Mesenchymal stem cell (in vitro differentiated cells and primary cell): ENCODE measurements around the gene SCNN1A.

Experiments
- DNase-seq: peaks from one replicate; pipeline ENCODE4 v3.0.0-alpha.2; 2013
- H2AFZ ChIP-seq: one replicate; pipeline ENCODE4 v1.6.1; 2013; ENCODE audit warnings: low read depth, mild to moderate bottlenecking, control low read depth, inconsistent platforms, low read length, moderate library complexity
- H2AK5ac ChIP-seq: 2 replicates; pipeline ENCODE4 v1.6.1; 2013; ENCODE audit warnings: low read length, moderate library complexity, mild to moderate bottlenecking, inconsistent platforms; ENCODE audit not compliant: severe bottlenecking
- H2BK120ac ChIP-seq: one replicate; pipeline ENCODE4 v1.6.1; 2013; ENCODE audit warnings: low read depth, mild to moderate bottlenecking, inconsistent platforms, low read length, moderate library complexity
- H2BK12ac ChIP-seq, 2 experiments: one replicate each; pipeline ENCODE4 v1.6.1; 2013; ENCODE audit warnings: inconsistent platforms in 2 of 2, low read length in 2 of 2, mild to moderate bottlenecking in 2 of 2, moderate library complexity in 2 of 2, control low read depth in 1 of 2
- H2BK15ac ChIP-seq: one replicate; pipeline ENCODE4 v1.6.1; 2013; ENCODE audit warnings: mild to moderate bottlenecking, low read depth, inconsistent platforms; ENCODE audit not compliant: poor library complexity, severe bottlenecking
- H2BK5ac ChIP-seq: 2 replicates; pipeline ENCODE4 v1.6.1; 2013; ENCODE audit warnings: low read depth, mild to moderate bottlenecking, low read length, control low read depth, inconsistent platforms; ENCODE audit not compliant: poor library complexity, severe bottlenecking
- H3K14ac ChIP-seq, 2 experiments: one replicate each; pipeline ENCODE4 v1.6.1; 2013; ENCODE audit warnings: inconsistent platforms in 2 of 2, low read length in 2 of 2, control low read depth in 1 of 2, mild to moderate bottlenecking in 1 of 2, moderate library complexity in 1 of 2
- H3K18ac ChIP-seq, 2 experiments: one replicate each; pipeline ENCODE4 v1.6.1; 2013; ENCODE audit warnings: inconsistent platforms in 2 of 2, low read length in 2 of 2, control low read depth in 1 of 2, low read depth in 1 of 2, mild to moderate bottlenecking in 1 of 2
- H3K23ac ChIP-seq, 2 experiments: one replicate each; pipeline ENCODE4 v1.6.1; 2013; ENCODE audit warnings: inconsistent platforms in 2 of 2, low read length in 2 of 2, mild to moderate bottlenecking in 2 of 2, moderate library complexity in 2 of 2, control low read depth in 1 of 2
- H3K27ac ChIP-seq: 2 replicates; pipeline ENCODE4 v1.5.1; 2013; ENCODE audit warnings: mild to moderate bottlenecking, moderate library complexity, low read length, control low read depth, inconsistent platforms; ENCODE audit not compliant: poor library complexity, severe bottlenecking
- H3K27me3 ChIP-seq, 2 experiments: 2 replicates each; pipeline versions ENCODE4 v1.6.1 to v1.7.0; 2013; ENCODE audit warnings: low read length in 2 of 2, mild to moderate bottlenecking in 2 of 2, moderate library complexity in 2 of 2, control low read depth in 1 of 2, inconsistent platforms in 1 of 2; ENCODE audit not compliant: control insufficient read depth in 1 of 2, insufficient read depth in 1 of 2
- H3K36me3 ChIP-seq, 2 experiments: 2 replicates each; pipeline versions ENCODE4 v1.6.1 to v1.7.0; 2013; ENCODE audit warnings: low read length in 2 of 2, control low read depth in 1 of 2, inconsistent platforms in 1 of 2, low read depth in 1 of 2, mild to moderate bottlenecking in 1 of 2; ENCODE audit not compliant: insufficient read depth in 2 of 2, control insufficient read depth in 1 of 2
- H3K4ac ChIP-seq, 2 experiments: one replicate each; pipeline ENCODE4 v1.6.1; 2013; ENCODE audit warnings: inconsistent platforms in 2 of 2, low read length in 2 of 2, mild to moderate bottlenecking in 2 of 2, moderate library complexity in 2 of 2, control low read depth in 1 of 2, low read depth in 1 of 2
- H3K4me1 ChIP-seq: 2 replicates; pipeline ENCODE4 v1.6.1; 2013; ENCODE audit warnings: low read depth, low read length, control low read depth; ENCODE audit not compliant: control insufficient read depth, insufficient read depth
- H3K4me2 ChIP-seq: 2 replicates; pipeline ENCODE4 v1.6.1; 2013; ENCODE audit warnings: low read length, mild to moderate bottlenecking, inconsistent platforms; ENCODE audit not compliant: poor library complexity, severe bottlenecking
- H3K4me3 ChIP-seq, 2 experiments: 2 replicates each; pipeline versions ENCODE4 v1.5.1 to v1.7.0; 2013; ENCODE audit warnings: low read length in 2 of 2, mild to moderate bottlenecking in 2 of 2, control low read depth in 1 of 2, low read depth in 1 of 2; ENCODE audit not compliant: insufficient read depth in 1 of 2
- H3K79me1 ChIP-seq: replicated peaks from 2 replicates; pipeline ENCODE4 v1.6.1; 2013; ENCODE audit warnings: mild to moderate bottlenecking, control low read depth, low read length, inconsistent platforms; ENCODE audit not compliant: poor library complexity, severe bottlenecking
- H3K9ac ChIP-seq: 2 replicates; pipeline ENCODE4 v1.7.0; 2013; ENCODE audit warnings: mild to moderate bottlenecking, low read length, moderate library complexity
- H3K9me3 ChIP-seq: 2 replicates; pipeline ENCODE4 v1.7.0; 2013; ENCODE audit warnings: mild to moderate bottlenecking, low read length; ENCODE audit not compliant: control insufficient read depth
- H4K8ac ChIP-seq: one replicate; pipeline ENCODE4 v1.6.1; 2013; ENCODE audit warnings: inconsistent platforms, mild to moderate bottlenecking, low read length, moderate library complexity
- H4K91ac ChIP-seq: one replicate; pipeline ENCODE4 v1.6.1; 2013; ENCODE audit warnings: mild to moderate bottlenecking, low read length, inconsistent platforms
- WGBS: methylation state at CpG from one replicate; pipeline ENCODE4 v1.1.7; 2013; ENCODE audit warnings: mixed read lengths; 5-methylcytosine and 5-hydroxymethylcytosine counted together

The SCNN1A gene

GRCh38 chr12:6360578-6361490 is 14.5 kb downstream of the SCNN1A start:
- Histone ChIP-seq H2AK5ac (no peak overlapping the region), H3K14ac (no peak overlapping the region), H2BK120ac (no peak overlapping the region), H3K18ac (no peak overlapping the region), H2BK12ac (no peak overlapping the region), H3K9me3 (no peaks in the 10 kb centered on the region), H3K4me2 (no peak overlapping the region), H3K4ac (no peak overlapping the region), H2BK5ac (no peak overlapping the region), H3K4me3 (no peak overlapping the region), H3K79me1 (no peaks in the 10 kb centered on the region), H3K36me3 (no peaks in the 10 kb centered on the region), H3K27me3 (peaks cover 0 to 10% of the 10 kb centered on the region in 2 experiments), H3K9ac (no peak overlapping the region), H3K27ac (no peak overlapping the region), H3K23ac (no peak overlapping the region), H4K8ac (no peak overlapping the region), H2BK15ac (no peak overlapping the region), H4K91ac (no peak overlapping the region), H2AFZ (no peak overlapping the region), H3K4me1 (peaks cover 20% of the 10 kb centered on the region)
- WGBS: 90% methylated on average over 7 of the region's 11 CpGs
- no peak for DNase-seq

- no peak overlapping the region for H2AFZ ChIP-seq
- no peak overlapping the region for H3K4ac ChIP-seq
- H3K36me3 ChIP-seq: no peaks in the 10 kb centered on the region
- H3K4me2 ChIP-seq: no peak overlapping the region
- no peak overlapping the region for H3K18ac ChIP-seq
- WGBS: 96% methylated on average over 6 of the region's 7 CpGs
- no peak overlapping the region for H2BK12ac ChIP-seq
- H3K4me1 ChIP-seq: peaks cover 20% of the 10 kb centered on the region
- no peak overlapping the region for H4K8ac ChIP-seq
- H2BK120ac ChIP-seq: no peak overlapping the region
- no peak overlapping the region for H2AK5ac ChIP-seq
- peaks cover 0 to 12% of the 10 kb centered on the region in 2 experiments for H3K27me3 ChIP-seq
- no peaks in the 10 kb centered on the region for H3K79me1 ChIP-seq
- no peak overlapping the region for H3K27ac ChIP-seq
- no peak for DNase-seq
- H4K91ac ChIP-seq: no peak overlapping the region
- H3K14ac ChIP-seq: no peak overlapping the region
- no peaks in the 10 kb centered on the region for H3K9me3 ChIP-seq
- H2BK15ac ChIP-seq: no peak overlapping the region
- H3K9ac ChIP-seq: no peak overlapping the region
- H3K4me3 ChIP-seq: no peak overlapping the region
- no peak overlapping the region for H2BK5ac ChIP-seq
- H3K23ac ChIP-seq: no peak overlapping the region
Measured at GRCh38 chr12:6360080-6360571, 15.2 kb downstream of the SCNN1A start.

- Histone ChIP-seq H4K91ac (no peak overlapping the region), H2AK5ac (no peak overlapping the region), H3K18ac (no peak overlapping the region), H2BK120ac (no peak overlapping the region), H3K4me2 (no peak overlapping the region), H3K36me3 (no peaks in the 10 kb centered on the region), H3K9me3 (no peaks in the 10 kb centered on the region), H4K8ac (no peak overlapping the region), H3K79me1 (no peaks in the 10 kb centered on the region), H2BK5ac (no peak overlapping the region), H3K4me3 (no peak overlapping the region), H3K4ac (no peak overlapping the region), H2BK15ac (no peak overlapping the region), H2BK12ac (no peak overlapping the region), H2AFZ (no peak overlapping the region), H3K14ac (no peak overlapping the region), H3K23ac (no peak overlapping the region), H3K4me1 (peaks cover 19% of the 10 kb centered on the region), H3K9ac (no peak overlapping the region), H3K27ac (no peak overlapping the region), H3K27me3 (peaks cover 0 to 18% of the 10 kb centered on the region in 2 experiments)
- no peak for DNase-seq
- no CpG with 5 or more reads among the region's 1 CpG for WGBS
Measured at GRCh38 chr12:6358881-6359280, 16.5 kb downstream of the SCNN1A start.

- Histone ChIP-seq H3K18ac (no peak overlapping the region), H4K8ac (no peak overlapping the region)
- 73% methylated on average over 5 of the region's 5 CpGs for WGBS
Measured at GRCh38 chr12:6356374-6356820, 19.0 kb downstream of the SCNN1A start.

More at GRCh38 chr12:6356374-6356820, 19.0 kb downstream of the SCNN1A start:
- Histone ChIP-seq H3K4ac (no peak overlapping the region), H3K27me3 (peaks cover 0 to 18% of the 10 kb centered on the region in 2 experiments), H3K14ac (no peak overlapping the region), H3K23ac (no peak overlapping the region), H3K4me3 (no peak overlapping the region), H3K4me2 (no peak overlapping the region), H2BK15ac (no peak overlapping the region), H3K9ac (no peak overlapping the region), H3K9me3 (no peaks in the 10 kb centered on the region), H2AFZ (no peak overlapping the region), H2AK5ac (no peak overlapping the region), H3K4me1 (peaks cover 9% of the 10 kb centered on the region), H2BK5ac (no peak overlapping the region), H4K91ac (no peak overlapping the region), H2BK12ac (no peak overlapping the region), H3K36me3 (no peaks in the 10 kb centered on the region), H3K27ac (no peak overlapping the region), H2BK120ac (no peak overlapping the region), H3K79me1 (no peaks in the 10 kb centered on the region)
- no peak for DNase-seq
